OCI-LY1 (cell line): ENCODE results near the gene CDC14B.

Experiments used
- CTCF ChIP-seq: fragments of 200-600 bp; sonication (generic), shearing (Covaris generic); IDR thresholded peaks from 2 replicates; pipeline ENCODE4 v1.5.1; 2017; ENCODE audit warnings: mild to moderate bottlenecking, antibody characterized with exemption, low read length, moderate library complexity, mixed read lengths
- EZH2 ChIP-seq: fragments of 200-600 bp; sonication (generic), shearing (Covaris generic); IDR thresholded peaks from 2 replicates; pipeline ENCODE4 v1.8.0; 2017; ENCODE audit warnings: borderline replicate concordance, mixed run types, mild to moderate bottlenecking, antibody characterized with exemption, low read length, moderate library complexity, mixed read lengths

GRCh38 chr9:96617439-96618185 is 2.0 kb downstream of the CDC14B start:
- TF ChIP-seq CTCF (no peak), EZH2 (no peak)
